ENCODE measurements around the gene CEACAM16.
A peak's percentile ranks its signal among the peaks of the same experiment; 100 is the strongest.

CEACAM16 gene

DNA sequence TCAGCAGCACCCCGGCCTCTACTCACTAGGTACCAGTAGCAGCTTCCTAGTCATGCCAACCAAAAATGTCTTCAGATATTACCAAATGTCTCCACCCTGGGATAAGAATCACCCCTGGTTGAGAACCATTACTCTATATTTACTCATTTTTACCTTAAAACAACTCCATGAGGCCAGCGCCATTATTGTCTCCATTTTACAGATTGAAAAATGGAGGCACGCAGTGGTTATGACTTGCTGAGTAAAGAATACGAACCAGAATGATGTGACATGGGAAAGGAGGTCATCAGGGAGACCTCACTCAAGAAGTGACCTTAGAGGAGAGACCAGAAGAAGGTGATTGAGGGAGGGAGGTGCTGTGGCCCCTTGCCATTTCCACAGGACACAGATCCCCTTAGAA, 25.4 kb upstream of the CEACAM16 start (continued):
- TF ChIP-seq KLF8 (tag by site-specific recombination; IDR thresholded peaks at IDR 0.05), result no peak
- no peak for TF ChIP-seq ZNF843 (tag by site-specific recombination; IDR thresholded peaks at IDR 0.05)
- no peak for TF ChIP-seq ZNF707 (tag by site-specific recombination; IDR thresholded peaks at IDR 0.05)
- TF ChIP-seq ZBTB20 (tag by site-specific recombination; IDR thresholded peaks at IDR 0.05), result no peak
- TF ChIP-seq ZBTB1 (tag by site-specific recombination; IDR thresholded peaks at IDR 0.05), result no peak

DNA sequence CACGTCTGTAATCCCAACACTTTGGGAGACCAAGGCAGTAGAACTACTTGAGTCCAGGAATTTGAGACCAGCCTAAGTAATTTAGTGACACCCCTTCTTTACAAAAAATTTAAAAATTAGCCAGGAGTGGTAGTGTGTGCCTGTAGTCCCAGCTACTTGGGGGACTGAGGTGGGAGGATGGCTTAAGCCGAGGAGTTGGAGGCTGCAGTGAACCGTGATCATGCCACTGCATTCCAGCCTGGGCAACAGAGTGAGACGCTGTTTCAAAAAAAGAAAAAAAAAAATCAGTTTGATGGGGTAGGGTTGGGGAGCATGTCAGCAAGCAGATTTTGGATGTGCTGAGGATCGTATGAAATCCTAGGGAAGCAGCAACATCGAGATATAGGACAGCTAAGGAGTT, 23.4 kb upstream of the CEACAM16 start:
- Histone ChIP-seq H3K4me1 (ENCODE audit: control insufficient read depth, insufficient read depth, low read length) (0 out of 2 replicates have a peak, but pooled peaks cover 2% of the 10 kb centered on the region), H3K9me3 (ENCODE audit: control insufficient read depth, insufficient read depth, low read depth, low read length) (no peaks in the 10 kb centered on the region), H3K36me3 (ENCODE audit: control insufficient read depth in 2 of 2, insufficient read depth in 1 of 2, low read length in 2 of 2) (peaks cover 0 to 2% of the 10 kb centered on the region in 2 experiments; a peak in 1 of 3 replicates), H3K4me3 (ENCODE audit: low read depth, low read length) (no peak overlapping the region), H3K27ac (ENCODE audit: extremely low read depth, low read depth, low read length) (no peak overlapping the region)
- TF ChIP-seq ZNF423 (tag by site-specific recombination; IDR thresholded peaks at IDR 0.05) (no peak), ZNF266 (tag by site-specific recombination; IDR thresholded peaks at IDR 0.05; ENCODE audit: low read depth) (no peak), IKZF3 (tag by site-specific recombination; IDR thresholded peaks at IDR 0.05) (no peak)
- TF ChIP-seq, protein P1, sequence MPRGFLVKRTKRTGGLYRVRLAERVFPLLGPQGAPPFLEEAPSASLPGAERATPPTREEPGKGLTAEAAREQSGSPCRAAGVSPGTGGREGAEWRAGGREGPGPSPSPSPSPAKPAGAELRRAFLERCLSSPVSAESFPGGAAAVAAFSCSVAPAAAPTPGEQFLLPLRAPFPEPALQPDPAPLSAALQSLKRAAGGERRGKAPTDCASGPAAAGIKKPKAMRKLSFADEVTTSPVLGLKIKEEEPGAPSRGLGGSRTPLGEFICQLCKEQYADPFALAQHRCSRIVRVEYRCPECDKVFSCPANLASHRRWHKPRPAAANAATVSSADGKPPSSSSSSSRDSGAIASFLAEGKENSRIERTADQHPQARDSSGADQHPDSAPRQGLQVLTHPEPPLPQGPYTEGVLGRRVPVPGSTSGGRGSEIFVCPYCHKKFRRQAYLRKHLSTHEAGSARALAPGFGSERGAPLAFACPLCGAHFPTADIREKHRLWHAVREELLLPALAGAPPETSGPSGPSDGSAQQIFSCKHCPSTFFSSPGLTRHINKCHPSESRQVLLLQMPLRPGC (tag by site-specific recombination; IDR thresholded peaks at IDR 0.05), result no peak
- POLR2A ChIA-PET, result no interaction called here
- CTCF ChIA-PET, result interaction anchor here (0.6 to 4.2 kb wide), 9 partner anchors 14 to 169 kb away, joined by 3 to 19 read pairs (median 4); no protein-coding TSS in a partner anchor

DNA sequence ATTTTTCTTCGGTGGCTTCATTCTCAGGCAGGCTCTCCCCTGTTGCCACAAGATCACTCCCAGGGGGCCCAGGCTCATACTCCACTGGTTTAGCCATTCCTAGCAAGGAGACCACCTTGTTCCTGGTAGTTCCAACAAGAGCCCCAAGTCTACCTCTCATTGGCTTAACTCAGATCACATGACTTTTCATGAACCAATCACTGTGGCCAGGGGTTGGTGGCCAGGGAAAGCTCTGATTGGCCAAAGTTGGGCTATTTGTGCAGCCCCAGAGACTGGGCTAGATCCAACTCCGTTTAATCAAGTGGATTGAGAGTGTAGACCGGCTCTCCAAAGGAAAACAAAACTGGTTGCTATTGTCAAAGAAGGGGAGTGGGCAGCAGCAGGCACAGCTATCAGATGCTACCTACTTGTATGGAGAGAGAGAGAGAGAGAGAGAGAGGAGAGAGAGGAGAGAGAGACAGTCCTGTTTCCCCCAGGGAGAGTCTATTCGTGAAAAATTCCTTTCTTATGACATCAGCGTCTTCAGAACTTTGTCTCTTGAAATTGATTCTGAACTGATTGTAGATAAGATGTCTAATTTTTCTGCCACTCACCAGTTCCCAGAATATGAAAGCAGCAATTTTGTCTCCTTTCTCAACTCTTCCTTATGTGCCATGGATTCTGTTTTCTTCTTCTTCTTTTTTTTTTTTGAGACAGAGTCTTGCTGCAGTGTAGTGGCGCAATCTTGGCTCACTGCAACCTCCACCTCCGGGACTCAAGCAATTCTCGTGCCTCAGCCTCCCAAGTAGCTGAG, 21.7 kb upstream of the CEACAM16 start:
- Histone ChIP-seq H3K9me3 (ENCODE audit: control insufficient read depth, insufficient read depth, low read depth, low read length) (no peaks in the 10 kb centered on the region), H3K4me3 (ENCODE audit: low read depth, low read length) (no peak overlapping the region), H3K27ac (ENCODE audit: extremely low read depth, low read depth, low read length) (no peak overlapping the region), H3K4me1 (ENCODE audit: control insufficient read depth, insufficient read depth, low read length) (0 out of 2 replicates have a peak, but pooled peaks cover 2% of the 10 kb centered on the region), H3K36me3 (ENCODE audit: control insufficient read depth in 2 of 2, insufficient read depth in 1 of 2, low read length in 2 of 2) (peaks cover 0 to 7% of the 10 kb centered on the region in 2 experiments; a peak in 1 of 3 replicates)
- POLR2A ChIA-PET, result interaction anchor here (0.6 to 1.0 kb wide), 3 partner anchors 32 to 234 kb away, joined by 3 to 4 read pairs (median 3); no protein-coding TSS in a partner anchor
- CTCF ChIA-PET, result interaction anchor here (0.5 to 4.2 kb wide), 7 partner anchors 12 to 513 kb away, joined by 3 to 19 read pairs (median 4); no protein-coding TSS in a partner anchor
- no peak for TF ChIP-seq ZNF514 (tag by site-specific recombination; IDR thresholded peaks at IDR 0.05)
- no peak for TF ChIP-seq ZNF416 (tag by site-specific recombination; IDR thresholded peaks at IDR 0.05)
- TF ChIP-seq, protein P2, sequence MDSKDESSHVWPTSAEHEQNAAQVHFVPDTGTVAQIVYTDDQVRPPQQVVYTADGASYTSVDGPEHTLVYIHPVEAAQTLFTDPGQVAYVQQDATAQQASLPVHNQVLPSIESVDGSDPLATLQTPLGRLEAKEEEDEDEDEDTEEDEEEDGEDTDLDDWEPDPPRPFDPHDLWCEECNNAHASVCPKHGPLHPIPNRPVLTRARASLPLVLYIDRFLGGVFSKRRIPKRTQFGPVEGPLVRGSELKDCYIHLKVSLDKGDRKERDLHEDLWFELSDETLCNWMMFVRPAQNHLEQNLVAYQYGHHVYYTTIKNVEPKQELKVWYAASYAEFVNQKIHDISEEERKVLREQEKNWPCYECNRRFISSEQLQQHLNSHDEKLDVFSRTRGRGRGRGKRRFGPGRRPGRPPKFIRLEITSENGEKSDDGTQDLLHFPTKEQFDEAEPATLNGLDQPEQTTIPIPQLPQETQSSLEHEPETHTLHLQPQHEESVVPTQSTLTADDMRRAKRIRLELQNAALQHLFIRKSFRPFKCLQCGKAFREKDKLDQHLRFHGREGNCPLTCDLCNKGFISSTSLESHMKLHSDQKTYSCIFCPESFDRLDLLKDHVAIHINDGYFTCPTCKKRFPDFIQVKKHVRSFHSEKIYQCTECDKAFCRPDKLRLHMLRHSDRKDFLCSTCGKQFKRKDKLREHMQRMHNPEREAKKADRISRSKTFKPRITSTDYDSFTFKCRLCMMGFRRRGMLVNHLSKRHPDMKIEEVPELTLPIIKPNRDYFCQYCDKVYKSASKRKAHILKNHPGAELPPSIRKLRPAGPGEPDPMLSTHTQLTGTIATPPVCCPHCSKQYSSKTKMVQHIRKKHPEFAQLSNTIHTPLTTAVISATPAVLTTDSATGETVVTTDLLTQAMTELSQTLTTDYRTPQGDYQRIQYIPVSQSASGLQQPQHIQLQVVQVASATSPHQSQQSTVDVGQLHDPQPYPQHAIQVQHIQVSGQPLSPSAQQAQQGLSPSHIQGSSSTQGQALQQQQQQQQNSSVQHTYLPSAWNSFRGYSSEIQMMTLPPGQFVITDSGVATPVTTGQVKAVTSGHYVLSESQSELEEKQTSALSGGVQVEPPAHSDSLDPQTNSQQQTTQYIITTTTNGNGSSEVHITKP (tag by site-specific recombination; IDR thresholded peaks at IDR 0.05), result peak; percentile 96
- TF ChIP-seq, protein P3, sequence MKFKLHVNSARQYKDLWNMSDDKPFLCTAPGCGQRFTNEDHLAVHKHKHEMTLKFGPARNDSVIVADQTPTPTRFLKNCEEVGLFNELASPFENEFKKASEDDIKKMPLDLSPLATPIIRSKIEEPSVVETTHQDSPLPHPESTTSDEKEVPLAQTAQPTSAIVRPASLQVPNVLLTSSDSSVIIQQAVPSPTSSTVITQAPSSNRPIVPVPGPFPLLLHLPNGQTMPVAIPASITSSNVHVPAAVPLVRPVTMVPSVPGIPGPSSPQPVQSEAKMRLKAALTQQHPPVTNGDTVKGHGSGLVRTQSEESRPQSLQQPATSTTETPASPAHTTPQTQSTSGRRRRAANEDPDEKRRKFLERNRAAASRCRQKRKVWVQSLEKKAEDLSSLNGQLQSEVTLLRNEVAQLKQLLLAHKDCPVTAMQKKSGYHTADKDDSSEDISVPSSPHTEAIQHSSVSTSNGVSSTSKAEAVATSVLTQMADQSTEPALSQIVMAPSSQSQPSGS (tag by site-specific recombination; IDR thresholded peaks at IDR 0.05; ENCODE audit: low read depth), result peak; percentile 14; the same call in 1 of the 2 replicates
- TF ChIP-seq ZNF114 (tag by site-specific recombination; IDR thresholded peaks at IDR 0.05), result no peak
- peak; percentile 41; the same call in 1 of the 2 replicates for TF ChIP-seq ZNF629 (tag by site-specific recombination; IDR thresholded peaks at IDR 0.05)
- no peak for TF ChIP-seq ZNF211 (tag by site-specific recombination; IDR thresholded peaks at IDR 0.05; ENCODE audit: low read depth)
- TF ChIP-seq ZBTB17 (tag by site-specific recombination; IDR thresholded peaks at IDR 0.05), result peak; percentile 71
- no peak for TF ChIP-seq MYNN (tag by site-specific recombination; IDR thresholded peaks at IDR 0.05; ENCODE audit: borderline replicate concordance)
- TF ChIP-seq WT1 (tag by site-specific recombination; IDR thresholded peaks at IDR 0.05), result no peak
- TF ChIP-seq, protein P4, sequence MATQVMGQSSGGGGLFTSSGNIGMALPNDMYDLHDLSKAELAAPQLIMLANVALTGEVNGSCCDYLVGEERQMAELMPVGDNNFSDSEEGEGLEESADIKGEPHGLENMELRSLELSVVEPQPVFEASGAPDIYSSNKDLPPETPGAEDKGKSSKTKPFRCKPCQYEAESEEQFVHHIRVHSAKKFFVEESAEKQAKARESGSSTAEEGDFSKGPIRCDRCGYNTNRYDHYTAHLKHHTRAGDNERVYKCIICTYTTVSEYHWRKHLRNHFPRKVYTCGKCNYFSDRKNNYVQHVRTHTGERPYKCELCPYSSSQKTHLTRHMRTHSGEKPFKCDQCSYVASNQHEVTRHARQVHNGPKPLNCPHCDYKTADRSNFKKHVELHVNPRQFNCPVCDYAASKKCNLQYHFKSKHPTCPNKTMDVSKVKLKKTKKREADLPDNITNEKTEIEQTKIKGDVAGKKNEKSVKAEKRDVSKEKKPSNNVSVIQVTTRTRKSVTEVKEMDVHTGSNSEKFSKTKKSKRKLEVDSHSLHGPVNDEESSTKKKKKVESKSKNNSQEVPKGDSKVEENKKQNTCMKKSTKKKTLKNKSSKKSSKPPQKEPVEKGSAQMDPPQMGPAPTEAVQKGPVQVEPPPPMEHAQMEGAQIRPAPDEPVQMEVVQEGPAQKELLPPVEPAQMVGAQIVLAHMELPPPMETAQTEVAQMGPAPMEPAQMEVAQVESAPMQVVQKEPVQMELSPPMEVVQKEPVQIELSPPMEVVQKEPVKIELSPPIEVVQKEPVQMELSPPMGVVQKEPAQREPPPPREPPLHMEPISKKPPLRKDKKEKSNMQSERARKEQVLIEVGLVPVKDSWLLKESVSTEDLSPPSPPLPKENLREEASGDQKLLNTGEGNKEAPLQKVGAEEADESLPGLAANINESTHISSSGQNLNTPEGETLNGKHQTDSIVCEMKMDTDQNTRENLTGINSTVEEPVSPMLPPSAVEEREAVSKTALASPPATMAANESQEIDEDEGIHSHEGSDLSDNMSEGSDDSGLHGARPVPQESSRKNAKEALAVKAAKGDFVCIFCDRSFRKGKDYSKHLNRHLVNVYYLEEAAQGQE (tag by site-specific recombination; IDR thresholded peaks at IDR 0.05), result no peak
- peak; percentile 59 for TF ChIP-seq MZF1 (tag by site-specific recombination; IDR thresholded peaks at IDR 0.05; ENCODE audit: borderline replicate concordance)
